Measurements from ENCODE around the gene DNAH11.
A peak's percentile ranks its signal among the peaks of the same experiment; 100 is the strongest.
"Not testable (repeated sequence)": the region's sequence is repeated elsewhere in the genome, so short reads cannot be mapped to it uniquely, and the experiment has no call there.

DNAH11 gene

GRCh38 chr7:21542891-21543527 lies at the start of gene DNAH11:
Gene DNAH11 (plus strand): TSS chr7:21543039. CDS start chr7:21543246, 207 bp downstream.
- DNase-seq (ENCODE audit: insufficient read length, low spot score) (no peak), FAIRE-seq (no peak)

- DNase-seq (ENCODE audit: insufficient read length, low spot score): no peak
- no peak for FAIRE-seq
Measured at GRCh38 chr7:21495731-21496130, 47.1 kb upstream of the DNAH11 start.

DNA sequence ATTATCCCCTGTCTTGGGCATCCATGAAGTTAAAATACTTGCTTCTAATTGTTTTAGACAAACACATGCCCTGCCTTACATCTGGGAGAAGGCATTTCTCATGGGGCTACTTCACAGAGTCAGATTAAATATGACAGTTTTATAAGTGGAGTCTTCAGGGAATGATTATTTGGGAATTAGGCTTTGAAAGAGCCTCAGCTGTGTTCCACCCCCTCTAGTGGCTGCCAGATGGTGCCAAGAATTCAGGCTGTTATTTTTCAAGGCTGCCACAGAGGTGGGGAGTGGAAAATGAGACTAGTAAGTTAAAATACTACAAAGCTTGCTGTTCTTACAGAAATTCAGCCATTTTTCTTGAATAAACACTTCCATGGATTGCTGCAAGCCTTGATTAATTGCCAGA lies 45.8 kb upstream of the DNAH11 start:
- FAIRE-seq: no peak
- no peak for DNase-seq (ENCODE audit: insufficient read length, low spot score)

DNA sequence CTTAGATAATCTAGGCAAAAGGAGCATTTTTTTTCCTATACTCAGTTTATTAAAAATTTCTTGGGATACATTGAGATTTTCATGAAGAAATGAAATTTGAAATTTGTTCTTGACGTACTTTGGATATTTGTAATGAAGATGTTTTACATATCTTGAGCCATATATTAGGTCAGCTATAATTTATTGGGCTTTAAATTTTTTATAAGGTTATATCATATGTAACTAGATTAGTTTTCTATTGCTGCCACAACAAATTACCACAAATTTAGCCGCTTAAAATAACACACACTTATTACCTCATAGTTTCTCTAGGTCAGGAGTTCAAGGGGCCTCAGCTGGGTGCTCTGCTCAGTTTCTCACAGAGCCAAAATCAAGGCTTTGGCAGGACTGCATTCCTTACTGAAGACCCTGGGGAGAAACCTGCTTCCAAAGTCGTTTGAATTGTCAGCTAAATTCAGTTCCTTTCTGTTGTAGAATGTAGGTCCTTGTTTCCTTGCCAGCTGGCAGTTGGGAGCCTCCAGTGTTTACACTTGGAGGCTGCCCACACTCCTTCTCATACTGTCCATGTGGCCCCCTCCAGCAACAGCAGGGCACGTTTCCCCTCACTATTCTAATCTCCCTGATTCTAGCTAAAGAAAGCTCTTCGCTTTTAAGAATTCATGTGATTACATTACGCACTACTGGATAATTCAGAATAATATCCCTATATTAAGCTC lies 42.6 kb upstream of the DNAH11 start:
- FAIRE-seq: no peak
- no peak for DNase-seq (ENCODE audit: insufficient read length, low spot score)

- DNase-seq (ENCODE audit: insufficient read length, low spot score) (no peak), FAIRE-seq (no peak)
Measured at GRCh38 chr7:21504021-21504420, 38.8 kb upstream of the DNAH11 start.

DNA sequence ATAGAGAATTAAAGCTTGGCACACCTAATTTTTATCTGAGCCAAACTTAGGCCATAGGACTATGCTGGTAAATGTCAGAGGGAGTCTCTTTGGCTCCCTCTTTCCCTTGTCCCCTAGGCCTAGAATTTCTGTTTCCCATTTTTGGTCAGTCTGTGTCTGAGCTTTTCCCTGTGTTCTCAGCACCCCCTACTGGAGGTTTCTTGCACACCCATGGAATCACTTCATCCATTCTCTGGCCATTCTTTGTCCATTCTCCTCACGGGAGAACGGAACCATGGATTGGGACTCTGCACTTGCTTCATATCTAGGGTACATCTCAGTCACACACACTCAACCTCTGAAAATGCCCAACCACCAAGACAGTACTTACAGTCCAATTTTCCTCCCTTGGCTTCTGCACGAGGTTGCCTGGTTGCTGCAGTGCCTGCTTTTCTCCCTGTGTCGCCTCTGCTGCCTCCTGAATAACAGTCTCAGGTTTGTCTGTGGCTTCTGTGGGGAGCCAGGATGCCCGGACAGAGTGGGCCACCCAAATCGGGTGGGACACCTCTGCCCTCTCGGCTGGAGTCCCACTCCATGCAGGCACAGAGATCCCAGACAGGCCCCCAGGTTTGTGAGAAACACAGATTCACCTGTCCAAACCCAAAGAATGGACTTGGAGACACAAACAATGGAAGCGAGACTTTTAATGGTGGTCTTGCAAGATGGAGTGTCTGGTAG lies 35.1 kb upstream of the DNAH11 start:
- FAIRE-seq (peak; percentile 69), DNase-seq (ENCODE audit: insufficient read length, low spot score) (no peak)

DNA sequence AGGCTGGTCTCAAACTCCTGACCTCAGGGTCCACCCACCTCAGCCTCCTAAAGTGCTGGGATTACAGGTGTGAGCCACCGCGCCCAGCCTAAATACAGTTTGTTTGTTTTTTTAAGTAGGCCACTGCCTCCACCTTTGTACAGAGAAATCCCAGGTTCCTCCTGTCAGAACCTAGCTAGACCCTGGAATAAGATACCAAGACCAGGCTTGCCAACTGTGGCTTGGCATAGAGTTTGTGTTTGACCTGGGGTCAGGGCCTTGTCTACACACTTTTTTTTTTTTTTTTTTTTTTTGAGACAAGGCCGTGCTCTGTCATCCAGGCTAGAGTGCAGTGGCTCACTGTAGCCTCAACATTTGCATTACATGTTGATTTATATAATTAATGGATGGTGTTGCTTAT lies 34.3 kb upstream of the DNAH11 start:
- DNase-seq (ENCODE audit: insufficient read length, low spot score): no peak
- FAIRE-seq: no peak

GRCh38 chr7:21514062-21514461 lies 28.8 kb upstream of the DNAH11 start:
- FAIRE-seq (no peak), DNase-seq (ENCODE audit: insufficient read length, low spot score) (no peak)

- FAIRE-seq: no peak
- DNase-seq (ENCODE audit: insufficient read length, low spot score): no peak
Measured at GRCh38 chr7:21524680-21525079, 18.2 kb upstream of the DNAH11 start.

DNA sequence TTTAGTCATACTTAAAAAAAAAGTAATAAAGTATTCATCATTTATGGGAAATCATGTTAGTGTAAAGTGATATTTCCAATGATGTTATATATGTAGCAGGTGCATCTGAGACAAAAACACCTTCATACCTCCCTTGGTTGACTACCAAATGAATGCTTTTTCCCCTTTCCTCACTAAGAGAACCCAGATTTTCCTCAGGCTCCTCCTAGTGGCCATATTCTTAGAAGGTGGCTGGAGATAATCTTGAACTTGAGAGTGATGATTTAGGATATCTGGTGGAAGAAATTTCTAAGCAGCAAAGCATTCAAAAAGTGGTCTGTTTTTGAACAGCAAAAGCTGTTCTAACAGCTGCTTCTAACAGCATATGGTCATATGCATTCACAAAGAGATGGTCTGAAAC lies 16.8 kb upstream of the DNAH11 start:
- FAIRE-seq: no peak
- DNase-seq (ENCODE audit: insufficient read length, low spot score): no peak

- FAIRE-seq (no peak), DNase-seq (ENCODE audit: insufficient read length, low spot score) (no peak)
Measured at GRCh38 chr7:21526448-21526847, 16.4 kb upstream of the DNAH11 start.

GRCh38 chr7:21532485-21532884 lies 10.4 kb upstream of the DNAH11 start:
- not testable (repeated sequence) for DNase-seq (ENCODE audit: insufficient read length, low spot score); FAIRE-seq

DNA sequence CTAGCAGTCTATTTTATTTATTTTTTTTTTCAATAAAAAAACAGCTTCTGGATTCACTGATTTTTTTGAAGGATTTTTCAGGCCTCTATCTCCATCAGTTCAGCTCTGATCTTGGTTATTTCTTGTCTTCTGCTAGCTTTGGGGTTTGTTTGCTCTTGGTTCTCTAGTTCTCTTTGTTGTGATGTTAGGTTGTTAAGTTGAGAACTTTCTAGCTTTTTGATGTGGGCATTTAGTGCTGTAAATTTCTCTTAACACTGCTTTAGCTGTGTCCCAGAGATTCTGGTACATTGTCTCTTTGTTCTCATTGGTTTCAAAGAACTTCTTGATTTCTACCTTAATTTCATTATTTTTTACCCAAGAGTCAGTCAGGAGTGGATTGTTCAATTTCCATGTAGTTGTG lies 9.2 kb upstream of the DNAH11 start:
- FAIRE-seq; DNase-seq (ENCODE audit: insufficient read length, low spot score): not testable (repeated sequence)

- DNase-seq (ENCODE audit: insufficient read length, low spot score); FAIRE-seq: not testable (repeated sequence)
Measured at GRCh38 chr7:21536445-21537118, 6.3 kb upstream of the DNAH11 start.

DNA sequence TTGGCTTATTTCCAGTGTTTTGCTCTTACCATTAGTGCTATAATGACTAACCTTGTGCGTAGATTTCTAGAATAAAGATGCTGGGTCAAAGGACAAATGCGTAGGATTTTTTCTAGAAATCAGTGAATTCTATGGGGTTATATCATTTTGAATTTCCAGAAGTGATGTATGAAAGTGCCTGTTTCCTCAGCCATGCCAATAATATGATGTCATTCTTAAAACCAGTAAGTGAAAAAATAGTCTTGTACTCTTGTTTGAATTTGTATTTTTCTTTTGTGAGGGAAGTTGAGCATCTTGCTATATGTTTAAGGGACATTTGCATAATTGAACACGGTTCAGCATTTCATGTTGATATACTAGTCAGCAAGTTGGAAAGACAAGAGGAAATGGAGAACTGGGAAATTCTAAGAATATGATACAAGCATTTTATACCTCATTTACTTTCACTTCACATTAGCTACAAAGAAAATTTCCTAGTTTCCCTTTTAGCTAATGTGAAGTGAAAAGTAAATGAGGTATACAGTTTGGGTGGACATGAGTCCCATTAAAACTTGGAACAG lies 3.8 kb upstream of the DNAH11 start:
- DNase-seq (ENCODE audit: insufficient read length, low spot score) (no peak), FAIRE-seq (no peak)

- FAIRE-seq: no peak
- no peak for DNase-seq (ENCODE audit: insufficient read length, low spot score)
Measured at GRCh38 chr7:21543528-21544302, 876 bp downstream of the DNAH11 start.

GRCh38 chr7:21544303-21544656 lies 1.4 kb downstream of the DNAH11 start:
- no peak for FAIRE-seq

DNA sequence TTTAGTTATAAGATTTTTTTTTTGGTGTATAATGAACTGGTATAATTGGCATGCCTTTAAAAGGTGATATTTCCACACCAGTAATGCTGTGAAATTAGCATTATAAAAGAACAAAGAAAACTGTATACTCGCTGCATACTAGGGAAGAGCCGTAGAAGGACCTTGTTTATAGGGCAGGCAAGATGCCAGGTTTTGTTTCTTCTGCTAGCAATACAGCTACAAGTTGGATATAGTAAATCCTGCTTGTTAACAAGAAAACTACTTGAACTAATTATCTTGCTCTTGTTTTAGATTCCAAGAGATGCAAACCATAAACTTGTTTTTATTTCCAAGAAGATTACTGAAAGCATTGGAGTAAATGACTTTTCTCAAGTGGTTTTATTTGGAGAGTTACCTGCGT lies 1.9 kb downstream of the DNAH11 start:
- DNase-seq (ENCODE audit: insufficient read length, low spot score): no peak
- FAIRE-seq: no peak

More at GRCh38 chr7:21544303-21544656, 1.4 kb downstream of the DNAH11 start:
- no peak for DNase-seq (ENCODE audit: insufficient read length, low spot score)

DNA sequence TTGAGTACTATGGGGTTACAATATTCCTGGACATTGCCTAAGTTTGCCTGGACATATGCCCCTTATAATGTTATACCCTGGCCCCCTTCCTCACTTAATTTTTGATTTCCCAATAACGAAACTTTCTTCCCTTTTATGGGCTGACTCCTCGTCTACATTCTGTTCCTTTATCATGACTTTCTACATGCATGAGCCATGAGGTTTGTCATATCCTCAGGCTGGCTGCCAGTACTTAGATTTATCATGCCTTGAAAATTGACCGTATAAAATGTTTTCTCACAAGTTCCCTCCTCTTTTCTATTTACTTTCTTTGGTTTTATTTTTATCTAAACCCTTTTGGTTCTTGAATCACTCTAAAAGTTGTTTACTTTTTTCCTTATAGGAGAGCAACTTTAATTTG lies 4.7 kb downstream of the DNAH11 start:
- FAIRE-seq (no peak), DNase-seq (ENCODE audit: insufficient read length, low spot score) (no peak)

- no peak for FAIRE-seq
- DNase-seq (ENCODE audit: insufficient read length, low spot score): no peak
Measured at GRCh38 chr7:21548491-21548890, 5.7 kb downstream of the DNAH11 start.

Data from GM19239 (cell line).